PFSK-1 (cell line): ENCODE measurements around the gene GLRX.

Experiments used
- FOXP2 ChIP-seq: optimal IDR thresholded peaks from 2 replicates; pipeline ENCODE3; 2011; ENCODE audit warnings: borderline replicate concordance, control low read depth, inconsistent platforms; ENCODE audit not compliant: insufficient read depth; ENCODE audit errors: extremely low read length, extremely low read depth
- POLR2AphosphoS5 ChIP-seq: IDR thresholded peaks from 2 replicates; pipeline ENCODE4 v1.6.1; 2012; ENCODE audit warnings: low read depth, mild to moderate bottlenecking, control low read depth, low read length, moderate library complexity
- SIN3A ChIP-seq: IDR thresholded peaks from 2 replicates; pipeline ENCODE4 v1.6.1; 2012; ENCODE audit warnings: mild to moderate bottlenecking, low read length, moderate library complexity, borderline replicate concordance; ENCODE audit not compliant: insufficient read depth
- TAF1 ChIP-seq: IDR thresholded peaks from 2 replicates; pipeline ENCODE4 v1.6.1; 2012; ENCODE audit warnings: low read length, control low read depth, borderline replicate concordance; ENCODE audit not compliant: insufficient read depth
- TF ChIP-seq, protein P1 (sequence below), 2 experiments: IDR thresholded peaks; 2 replicates each; pipeline versions ENCODE4 v1.6.1 to v1.8.0; 2011 to 2012; ENCODE audit warnings: low read depth in 2 of 2, low read length in 2 of 2, control low read depth in 1 of 2, inconsistent platforms in 1 of 2, mild to moderate bottlenecking in 1 of 2, moderate library complexity in 1 of 2; ENCODE audit not compliant: insufficient read depth in 1 of 2

Gene GLRX

DNA sequence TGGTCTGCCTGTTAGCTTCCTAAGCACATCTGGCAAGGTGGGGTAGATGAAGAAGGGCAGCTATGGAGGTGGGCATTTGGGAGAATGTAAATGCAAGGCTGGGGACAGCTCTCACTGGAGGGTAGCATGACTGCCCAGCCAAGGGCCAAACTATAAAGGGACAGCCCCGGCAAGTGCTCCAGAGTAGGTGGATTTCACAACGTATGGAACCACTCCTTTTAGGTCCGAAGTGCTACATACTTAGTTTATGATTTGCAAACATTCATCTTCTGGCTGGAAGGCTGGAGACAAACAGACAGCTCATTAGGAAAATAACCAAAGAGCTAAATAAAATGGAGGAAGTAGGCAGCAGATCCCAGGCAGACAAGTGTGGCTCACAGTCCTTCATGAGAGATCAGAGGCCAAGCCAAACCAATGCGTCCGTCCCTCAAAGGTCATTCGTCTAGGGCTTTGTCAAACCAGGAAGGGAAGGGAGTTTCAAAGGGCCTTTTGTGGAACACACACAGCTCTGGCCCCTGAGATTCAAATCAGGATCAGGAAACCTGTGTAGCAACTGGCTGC, 42.5 kb upstream of the GLRX start:
- TF ChIP-seq FOXP2 (no peak), POLR2AphosphoS5 (no peak)
- TF ChIP-seq, protein P1, sequence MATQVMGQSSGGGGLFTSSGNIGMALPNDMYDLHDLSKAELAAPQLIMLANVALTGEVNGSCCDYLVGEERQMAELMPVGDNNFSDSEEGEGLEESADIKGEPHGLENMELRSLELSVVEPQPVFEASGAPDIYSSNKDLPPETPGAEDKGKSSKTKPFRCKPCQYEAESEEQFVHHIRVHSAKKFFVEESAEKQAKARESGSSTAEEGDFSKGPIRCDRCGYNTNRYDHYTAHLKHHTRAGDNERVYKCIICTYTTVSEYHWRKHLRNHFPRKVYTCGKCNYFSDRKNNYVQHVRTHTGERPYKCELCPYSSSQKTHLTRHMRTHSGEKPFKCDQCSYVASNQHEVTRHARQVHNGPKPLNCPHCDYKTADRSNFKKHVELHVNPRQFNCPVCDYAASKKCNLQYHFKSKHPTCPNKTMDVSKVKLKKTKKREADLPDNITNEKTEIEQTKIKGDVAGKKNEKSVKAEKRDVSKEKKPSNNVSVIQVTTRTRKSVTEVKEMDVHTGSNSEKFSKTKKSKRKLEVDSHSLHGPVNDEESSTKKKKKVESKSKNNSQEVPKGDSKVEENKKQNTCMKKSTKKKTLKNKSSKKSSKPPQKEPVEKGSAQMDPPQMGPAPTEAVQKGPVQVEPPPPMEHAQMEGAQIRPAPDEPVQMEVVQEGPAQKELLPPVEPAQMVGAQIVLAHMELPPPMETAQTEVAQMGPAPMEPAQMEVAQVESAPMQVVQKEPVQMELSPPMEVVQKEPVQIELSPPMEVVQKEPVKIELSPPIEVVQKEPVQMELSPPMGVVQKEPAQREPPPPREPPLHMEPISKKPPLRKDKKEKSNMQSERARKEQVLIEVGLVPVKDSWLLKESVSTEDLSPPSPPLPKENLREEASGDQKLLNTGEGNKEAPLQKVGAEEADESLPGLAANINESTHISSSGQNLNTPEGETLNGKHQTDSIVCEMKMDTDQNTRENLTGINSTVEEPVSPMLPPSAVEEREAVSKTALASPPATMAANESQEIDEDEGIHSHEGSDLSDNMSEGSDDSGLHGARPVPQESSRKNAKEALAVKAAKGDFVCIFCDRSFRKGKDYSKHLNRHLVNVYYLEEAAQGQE (IDR thresholded peaks at IDR 0.05; ENCODE audit: insufficient read depth in 1 of 2, low read depth in 2 of 2, low read length in 2 of 2) = no peak

DNA sequence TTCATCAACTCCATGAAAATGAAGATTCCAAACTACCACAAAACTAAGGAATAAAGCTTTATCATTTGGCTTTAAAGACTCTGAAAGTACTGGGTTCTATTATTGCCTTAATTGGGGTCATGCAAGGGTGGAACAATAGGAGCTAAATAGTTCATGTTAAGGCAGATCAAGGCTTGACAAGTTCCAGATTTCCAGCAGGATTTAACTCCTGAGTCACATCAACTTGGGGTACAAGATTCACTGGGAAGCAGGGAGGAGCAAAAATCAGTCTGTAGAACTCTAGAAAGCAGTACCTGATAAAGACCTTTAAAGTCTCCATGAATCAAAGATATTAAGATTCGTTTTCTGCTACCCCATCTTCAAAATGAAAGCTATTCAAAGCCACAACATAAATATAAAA, 41.9 kb upstream of the GLRX start:
- no peak for TF ChIP-seq SIN3A
- TF ChIP-seq TAF1 = no peak
- TF ChIP-seq, protein P1 (IDR thresholded peaks at IDR 0.05; ENCODE audit: insufficient read depth in 1 of 2, low read depth in 2 of 2, low read length in 2 of 2) = no peak
- no peak for TF ChIP-seq POLR2AphosphoS5
- no peak for TF ChIP-seq FOXP2

DNA sequence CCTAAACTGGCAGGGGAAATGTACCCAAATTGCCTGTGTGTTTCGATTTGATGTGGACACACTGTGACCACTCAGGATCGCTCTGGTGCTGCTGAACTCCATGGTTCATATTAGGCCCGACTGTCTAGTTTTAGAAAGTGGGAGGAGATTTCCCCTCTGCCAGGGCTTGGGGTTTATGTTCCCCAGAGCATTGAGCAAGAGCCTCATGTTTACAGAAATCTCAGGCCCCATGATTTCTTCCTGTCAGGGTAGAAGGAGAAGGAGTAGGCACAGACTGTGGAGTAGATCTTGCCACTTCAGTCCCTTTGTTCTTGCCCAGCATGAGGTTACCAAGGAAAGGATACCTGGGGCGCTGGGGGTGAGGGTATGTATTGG, 40.8 kb upstream of the GLRX start:
- no peak for TF ChIP-seq POLR2AphosphoS5
- no peak for TF ChIP-seq TAF1
- TF ChIP-seq, protein P1 (IDR thresholded peaks at IDR 0.05; ENCODE audit: insufficient read depth in 1 of 2, low read depth in 2 of 2, low read length in 2 of 2) = no peak
- TF ChIP-seq SIN3A = no peak

DNA sequence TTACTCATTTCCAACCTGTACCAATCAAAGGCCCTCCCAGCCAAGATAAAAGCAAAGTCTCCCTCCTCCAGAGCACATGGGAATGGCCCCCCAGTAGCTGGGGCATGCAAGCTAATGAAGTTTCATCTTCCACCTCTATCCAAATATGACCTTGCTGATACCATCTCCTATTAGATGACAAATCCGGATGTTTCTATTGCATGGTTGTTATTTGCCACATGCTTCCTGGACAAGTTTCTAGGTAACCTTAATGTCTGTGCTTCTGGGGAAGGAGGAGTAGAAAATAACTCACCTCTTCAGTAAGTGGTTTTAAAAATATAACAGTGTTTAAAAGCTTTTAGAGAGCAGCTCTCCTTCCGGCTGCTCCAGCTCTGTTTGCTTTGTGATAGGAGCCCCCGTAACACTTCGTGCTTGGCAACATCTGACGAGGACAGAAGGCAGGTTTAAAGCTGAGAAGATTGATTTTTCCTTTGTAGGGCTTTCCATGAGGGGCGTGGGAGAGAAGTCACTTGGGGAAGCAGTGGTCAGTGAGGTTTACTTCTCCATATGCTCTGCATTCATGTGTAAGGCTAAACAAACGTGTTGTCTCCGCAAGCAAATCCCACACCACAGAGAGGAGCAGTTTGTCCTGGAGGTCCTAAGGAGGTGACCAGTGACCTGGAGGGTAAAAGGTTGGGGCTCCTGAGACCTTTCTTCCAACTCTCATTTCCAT, 40.3 kb upstream of the GLRX start:
- TF ChIP-seq TAF1 = no peak
- TF ChIP-seq POLR2AphosphoS5 = no peak
- no peak for TF ChIP-seq FOXP2
- no peak for TF ChIP-seq SIN3A
- TF ChIP-seq, protein P1 (IDR thresholded peaks at IDR 0.05; ENCODE audit: insufficient read depth in 1 of 2, low read depth in 2 of 2, low read length in 2 of 2) = no peak
